Panc1 (cell line): Measurements from ENCODE around the gene PIGH.

ENCODE experiments used
- CTCF ChIP-seq: fragments of 450-650 bp; IDR thresholded peaks from 2 replicates; pipeline ENCODE4 v1.5.1; 2017; ENCODE audit warnings: mild to moderate bottlenecking
- POLR2AphosphoS5 ChIP-seq: IDR thresholded peaks from 2 replicates; pipeline ENCODE4 v1.6.1; 2012; ENCODE audit warnings: mild to moderate bottlenecking, low read depth, low read length, moderate library complexity
- REST ChIP-seq, 2 experiments: IDR thresholded peaks; 2 replicates each; pipeline ENCODE4 v1.6.1; 2011 to 2012; ENCODE audit warnings: low read depth in 2 of 2, control low read depth in 1 of 2, low read length in 1 of 2, mild to moderate bottlenecking in 1 of 2, moderate library complexity in 1 of 2; ENCODE audit not compliant: insufficient read depth in 1 of 2
- SIN3A ChIP-seq: IDR thresholded peaks from 2 replicates; pipeline ENCODE4 v1.6.1; 2012; ENCODE audit warnings: low read depth, mild to moderate bottlenecking, low read length, moderate library complexity, borderline replicate concordance; ENCODE audit not compliant: insufficient read depth
- TCF7L2 ChIP-seq: IDR thresholded peaks from 2 replicates; pipeline ENCODE4 v1.6.1; 2011; ENCODE audit warnings: mild to moderate bottlenecking, low read depth, low read length, inconsistent platforms

GRCh38 chr14:67610491-67610890 lies 10.4 kb upstream of the PIGH start:
- TF ChIP-seq CTCF (no peak), REST (IDR thresholded peaks at IDR 0.05; ENCODE audit: insufficient read depth in 1 of 2, low read depth in 2 of 2, low read length in 1 of 2) (no peak), POLR2AphosphoS5 (no peak), TCF7L2 (no peak), SIN3A (no peak)
